Measurements from ENCODE around the gene TMX3. TPM values are rescaled to one million over a fixed set of nuclear protein-coding genes. Genes with fewer than 3 reads are reported as not detected.

The TMX3 gene
- total RNA-seq, 1 donor from 2014 or later: 15.6 TPM

- no peak for ATAC-seq
- no peak for DNase-seq (ENCODE audit: low spot score)
Observed at GRCh38 chr18:68713131-68713530, 1.8 kb downstream of the TMX3 start.

- DNase-seq (ENCODE audit: low spot score) (no peak), ATAC-seq (no peak)
Observed at GRCh38 chr18:68707646-68708045, 7.3 kb downstream of the TMX3 start.

- DNase-seq (ENCODE audit: low spot score) (no peak), ATAC-seq (no peak)
Observed at GRCh38 chr18:68705119-68705518, 9.8 kb downstream of the TMX3 start.

GRCh38 chr18:68703326-68703725 is 11.6 kb downstream of the TMX3 start:
- DNase-seq (ENCODE audit: low spot score) (no peak), ATAC-seq (no peak)

- ATAC-seq (no peak), DNase-seq (ENCODE audit: low spot score) (no peak)
Observed at GRCh38 chr18:68701353-68701752, 13.6 kb downstream of the TMX3 start.

GRCh38 chr18:68699043-68699442 is 15.9 kb downstream of the TMX3 start:
- no peak for ATAC-seq
- no peak for DNase-seq (ENCODE audit: low spot score)

- ATAC-seq: no peak
- DNase-seq (ENCODE audit: low spot score): no peak
Observed at GRCh38 chr18:68696937-68697336, 18.0 kb downstream of the TMX3 start.

- DNase-seq (ENCODE audit: low spot score): no peak
- no peak for ATAC-seq
Observed at GRCh38 chr18:68694316-68694715, 20.6 kb downstream of the TMX3 start.

GRCh38 chr18:68693091-68693815 is 21.7 kb downstream of the TMX3 start:
- DNase-seq (ENCODE audit: low spot score): no peak

GRCh38 chr18:68679528-68679927 is 35.4 kb downstream of the TMX3 start:
- ATAC-seq (peak; percentile 92), DNase-seq (ENCODE audit: low spot score) (no peak)

More at GRCh38 chr18:68693091-68693815, 21.7 kb downstream of the TMX3 start:
- no peak for ATAC-seq

GRCh38 chr18:68676913-68677312 is 38.0 kb downstream of the TMX3 start:
- DNase-seq (ENCODE audit: low spot score) (no peak), ATAC-seq (no peak)

- ATAC-seq: no peak
- no peak for DNase-seq (ENCODE audit: low spot score)
Observed at GRCh38 chr18:68667121-68667520, 47.8 kb downstream of the TMX3 start.

- DNase-seq (ENCODE audit: low spot score) (no peak), ATAC-seq (no peak)
Observed at GRCh38 chr18:68666381-68666780, 48.5 kb downstream of the TMX3 start.

GRCh38 chr18:68665628-68666027 is 49.3 kb downstream of the TMX3 start:
- ATAC-seq (no peak), DNase-seq (ENCODE audit: low spot score) (no peak)

- DNase-seq (ENCODE audit: low spot score): no peak
Observed at GRCh38 chr18:68662754-68663153, 52.2 kb downstream of the TMX3 start.

GRCh38 chr18:68660354-68661183 is 54.3 kb downstream of the TMX3 start:
- peak; percentile 69 for ATAC-seq
- no peak for DNase-seq (ENCODE audit: low spot score)

More at GRCh38 chr18:68662754-68663153, 52.2 kb downstream of the TMX3 start:
- ATAC-seq: peak; percentile 23

GRCh38 chr18:68648191-68648590 is 66.7 kb downstream of the TMX3 start:
- DNase-seq (ENCODE audit: low spot score): no peak
- ATAC-seq: no peak

- DNase-seq (ENCODE audit: low spot score): no peak
- no peak for ATAC-seq
Observed at GRCh38 chr18:68642003-68642402, 72.9 kb downstream of the TMX3 start.

GRCh38 chr18:68640861-68641260 is 74.0 kb downstream of the TMX3 start:
- DNase-seq (ENCODE audit: low spot score) (no peak), ATAC-seq (no peak)

GRCh38 chr18:68638613-68639012 is 76.3 kb downstream of the TMX3 start:
- ATAC-seq (no peak), DNase-seq (ENCODE audit: low spot score) (no peak)

- no peak for DNase-seq (ENCODE audit: low spot score)
- no peak for ATAC-seq
Observed at GRCh38 chr18:68627812-68628211, 87.1 kb downstream of the TMX3 start.

All from left lobe of liver (tissue), 2 donors.